GM12875 (cell line): ENCODE results near the gene IQCM.
"Not testable (repeated sequence)": the region's sequence is repeated elsewhere in the genome, so short reads cannot be mapped to it uniquely, and the experiment has no call there.

Experiments
- H3K4me3 ChIP-seq: one replicate; pipeline ENCODE4 v1.5.1; 2011; ENCODE audit warnings: low read depth, low read length, control low read depth
- TF ChIP-seq, protein P1 (sequence below): IDR thresholded peaks from 2 replicates; pipeline ENCODE4 v1.5.1; 2011; ENCODE audit warnings: low read depth, mild to moderate bottlenecking, control low read depth, inconsistent platforms, low read length, moderate library complexity, borderline replicate concordance; ENCODE audit not compliant: insufficient read depth

Gene IQCM

DNA sequence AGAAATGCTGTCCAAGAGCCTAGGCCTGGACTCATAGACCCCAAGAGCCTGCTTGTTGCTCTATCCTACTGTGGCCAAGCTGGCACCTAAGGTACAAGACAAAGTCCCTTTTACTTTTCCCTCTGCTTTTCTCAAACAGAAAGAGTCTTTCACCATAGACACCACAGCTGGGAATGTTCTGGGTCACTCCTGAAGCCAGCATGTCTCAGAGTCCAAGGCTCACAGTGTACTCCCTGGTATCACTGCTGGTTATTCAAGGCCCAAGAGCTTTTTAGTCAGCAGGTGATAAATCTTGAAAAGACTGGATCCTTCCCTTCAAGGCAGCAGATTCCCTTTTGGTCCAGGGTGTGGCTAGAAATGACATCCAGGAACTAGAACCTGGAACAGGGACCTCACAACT is 328.8 kb downstream of the IQCM start:
- H3K4me3 ChIP-seq = no peak overlapping the region
- TF ChIP-seq, protein P1, sequence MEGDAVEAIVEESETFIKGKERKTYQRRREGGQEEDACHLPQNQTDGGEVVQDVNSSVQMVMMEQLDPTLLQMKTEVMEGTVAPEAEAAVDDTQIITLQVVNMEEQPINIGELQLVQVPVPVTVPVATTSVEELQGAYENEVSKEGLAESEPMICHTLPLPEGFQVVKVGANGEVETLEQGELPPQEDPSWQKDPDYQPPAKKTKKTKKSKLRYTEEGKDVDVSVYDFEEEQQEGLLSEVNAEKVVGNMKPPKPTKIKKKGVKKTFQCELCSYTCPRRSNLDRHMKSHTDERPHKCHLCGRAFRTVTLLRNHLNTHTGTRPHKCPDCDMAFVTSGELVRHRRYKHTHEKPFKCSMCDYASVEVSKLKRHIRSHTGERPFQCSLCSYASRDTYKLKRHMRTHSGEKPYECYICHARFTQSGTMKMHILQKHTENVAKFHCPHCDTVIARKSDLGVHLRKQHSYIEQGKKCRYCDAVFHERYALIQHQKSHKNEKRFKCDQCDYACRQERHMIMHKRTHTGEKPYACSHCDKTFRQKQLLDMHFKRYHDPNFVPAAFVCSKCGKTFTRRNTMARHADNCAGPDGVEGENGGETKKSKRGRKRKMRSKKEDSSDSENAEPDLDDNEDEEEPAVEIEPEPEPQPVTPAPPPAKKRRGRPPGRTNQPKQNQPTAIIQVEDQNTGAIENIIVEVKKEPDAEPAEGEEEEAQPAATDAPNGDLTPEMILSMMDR = no peak

GRCh38 chr4:149468669-149469068 is 347.0 kb downstream of the IQCM start:
- H3K4me3 ChIP-seq = not testable (repeated sequence)

GRCh38 chr4:149466446-149466845 is 349.2 kb downstream of the IQCM start:
- no peak overlapping the region for H3K4me3 ChIP-seq
- TF ChIP-seq, protein P1 = no peak

- H3K4me3 ChIP-seq = no peak overlapping the region
- TF ChIP-seq, protein P1 = no peak
Observed at GRCh38 chr4:149465955-149466354, 349.7 kb downstream of the IQCM start.

DNA sequence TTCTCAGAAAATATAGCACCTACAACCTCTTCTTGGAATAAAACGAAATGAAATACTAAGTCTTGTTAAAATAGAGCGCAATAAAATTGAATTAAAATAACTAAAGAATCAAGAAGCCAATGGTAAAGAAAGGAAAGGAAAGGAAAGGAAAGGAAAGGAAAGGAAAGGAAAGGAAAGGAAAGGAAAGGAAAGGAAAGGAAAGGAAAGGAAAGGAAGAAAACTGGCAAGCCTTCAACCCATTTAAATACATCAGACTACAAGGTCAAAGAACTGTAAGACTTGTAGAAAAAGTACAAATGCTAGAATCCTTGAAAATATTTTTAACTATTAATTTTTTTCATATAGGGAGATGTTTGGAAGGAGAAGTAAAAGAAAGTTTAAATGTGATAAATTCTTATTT is 372.1 kb downstream of the IQCM start:
- H3K4me3 ChIP-seq = no peak overlapping the region
- TF ChIP-seq, protein P1 = no peak

- no peak overlapping the region for H3K4me3 ChIP-seq
- TF ChIP-seq, protein P1 = no peak
Observed at GRCh38 chr4:149441338-149441737, 374.3 kb downstream of the IQCM start.

DNA sequence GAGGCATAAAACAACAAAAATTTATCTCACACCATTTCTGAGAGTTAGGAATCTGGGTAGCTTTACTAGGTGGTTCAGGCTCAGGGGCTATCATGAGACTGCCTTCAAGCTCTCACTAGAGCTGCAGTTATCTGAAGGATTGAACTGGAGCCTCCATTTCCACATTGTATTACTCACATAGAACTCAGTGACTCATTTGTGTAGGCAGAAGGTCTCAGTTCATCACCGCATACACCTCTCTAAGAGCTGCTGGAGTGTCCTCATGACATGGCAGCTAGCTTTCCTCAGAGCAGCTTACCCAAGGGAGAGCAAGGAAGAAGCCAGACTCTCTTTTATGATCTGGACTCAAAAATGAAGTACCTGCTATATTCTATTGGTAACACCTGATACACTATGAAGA is 389.2 kb downstream of the IQCM start:
- TF ChIP-seq, protein P1 = no peak
- H3K4me3 ChIP-seq = no peak overlapping the region

- TF ChIP-seq, protein P1 = no peak
- H3K4me3 ChIP-seq = no peak overlapping the region
Observed at GRCh38 chr4:149409555-149409962, 406.1 kb downstream of the IQCM start.
